HG03460 (cell line): ENCODE results near the gene P2RX3.

Source experiments
- ATAC-seq: cut with Tn5 transposase; IDR thresholded peaks from one replicate; pipeline ENCODE4 v1.9.1; 2021; ENCODE audit not compliant: unreplicated experiment

The P2RX3 gene

GRCh38 chr11:57414612-57415212 lies 76.6 kb downstream of the P2RX3 start:
- ATAC-seq: no peak

- no peak for ATAC-seq
These were observed 78.3 kb downstream of the P2RX3 start for GRCh38 chr11:57416436-57416835.

- ATAC-seq: no peak
These were observed 78.9 kb downstream of the P2RX3 start for GRCh38 chr11:57417056-57417455.

GRCh38 chr11:57418131-57418530 lies 80.0 kb downstream of the P2RX3 start:
- no peak for ATAC-seq

GRCh38 chr11:57419146-57419545 lies 81.0 kb downstream of the P2RX3 start:
- no peak for ATAC-seq

- no peak for ATAC-seq
These were observed 82.9 kb downstream of the P2RX3 start for GRCh38 chr11:57421066-57421465.

- ATAC-seq: no peak
These were observed 83.7 kb downstream of the P2RX3 start for GRCh38 chr11:57421805-57422204.
